ENCODE results near the gene IL18. TPM values are rescaled to one million over a fixed set of nuclear protein-coding genes. Genes with fewer than 3 reads are reported as not detected.

IL18 gene
- total and polyA plus RNA-seq, 12 donors, result 0.72 to 49.4 (median 11.9) TPM

- Histone ChIP-seq H3K4me3 (no peak overlapping the region), H3K9me3 (replicated peaks in 1 of 3) (no peaks in the 10 kb centered on the region), H3K27ac (no peak overlapping the region), H3K27me3 (no peaks in the 10 kb centered on the region), H3K4me1 (replicated peaks in 1 of 2) (peaks cover 0 to 18% of the 10 kb centered on the region in 2 donors), H3K36me3 (replicated peaks in 1 of 2) (no peaks in the 10 kb centered on the region)
- 58 to 71% (median 68%) methylated on average over 2 of the region's 2 CpGs for WGBS, 4 donors
- intact Hi-C loops (cut with DNase I), result no loop called here
- TF ChIP-seq POLR2A (IDR thresholded peaks at IDR 0.05), result no peak
- TF ChIP-seq, protein P1, sequence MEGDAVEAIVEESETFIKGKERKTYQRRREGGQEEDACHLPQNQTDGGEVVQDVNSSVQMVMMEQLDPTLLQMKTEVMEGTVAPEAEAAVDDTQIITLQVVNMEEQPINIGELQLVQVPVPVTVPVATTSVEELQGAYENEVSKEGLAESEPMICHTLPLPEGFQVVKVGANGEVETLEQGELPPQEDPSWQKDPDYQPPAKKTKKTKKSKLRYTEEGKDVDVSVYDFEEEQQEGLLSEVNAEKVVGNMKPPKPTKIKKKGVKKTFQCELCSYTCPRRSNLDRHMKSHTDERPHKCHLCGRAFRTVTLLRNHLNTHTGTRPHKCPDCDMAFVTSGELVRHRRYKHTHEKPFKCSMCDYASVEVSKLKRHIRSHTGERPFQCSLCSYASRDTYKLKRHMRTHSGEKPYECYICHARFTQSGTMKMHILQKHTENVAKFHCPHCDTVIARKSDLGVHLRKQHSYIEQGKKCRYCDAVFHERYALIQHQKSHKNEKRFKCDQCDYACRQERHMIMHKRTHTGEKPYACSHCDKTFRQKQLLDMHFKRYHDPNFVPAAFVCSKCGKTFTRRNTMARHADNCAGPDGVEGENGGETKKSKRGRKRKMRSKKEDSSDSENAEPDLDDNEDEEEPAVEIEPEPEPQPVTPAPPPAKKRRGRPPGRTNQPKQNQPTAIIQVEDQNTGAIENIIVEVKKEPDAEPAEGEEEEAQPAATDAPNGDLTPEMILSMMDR (IDR thresholded peaks at IDR 0.05), result no peak
- DNase-seq, result no peak
These were observed 8.6 kb upstream of the IL18 start for GRCh38 chr11:112172362-112172994.

- TF ChIP-seq, protein P1 (IDR thresholded peaks at IDR 0.05), result no peak
- TF ChIP-seq POLR2A (IDR thresholded peaks at IDR 0.05), result no peak
- Histone ChIP-seq H3K27me3 (no peaks in the 10 kb centered on the region), H3K36me3 (replicated peaks in 1 of 2) (no peaks in the 10 kb centered on the region), H3K27ac (no peak within 1 kb of the TSS), H3K4me1 (replicated peaks in 1 of 2) (no peaks in the 10 kb centered on the region), H3K4me3 (no peak within 1 kb of the TSS), H3K9me3 (replicated peaks in 1 of 3) (no peaks in the 10 kb centered on the region)
- WGBS, 4 donors, result 74 to 84% (median 83%) methylated on average over 25 of the region's 25 CpGs
- DNase-seq, result no peak
- intact Hi-C loops (cut with DNase I), result loop anchor here in 1 of 2 donors (5.0 kb wide), 1 partner anchor 50 kb away; no protein-coding TSS in a partner anchor
These were observed 3.3 kb upstream of the IL18 start, which contains the start of gene TEX12 for GRCh38 chr11:112167145-112167544. TSS of gene TEX12 (plus strand) at chr11:112167372. CDS start at chr11:112169269, 1,897 bp downstream.

GRCh38 chr11:112166562-112166961 lies 2.7 kb upstream of the IL18 start:
- Histone ChIP-seq H3K4me3 (no peak overlapping the region), H3K9me3 (replicated peaks in 1 of 3) (no peaks in the 10 kb centered on the region), H3K27ac (no peak overlapping the region), H3K36me3 (replicated peaks in 1 of 2) (no peaks in the 10 kb centered on the region), H3K27me3 (no peaks in the 10 kb centered on the region), H3K4me1 (replicated peaks in 1 of 2) (no peaks in the 10 kb centered on the region)
- intact Hi-C loops (cut with DNase I), result loop anchor here in 1 of 2 donors (5.0 kb wide), 1 partner anchor 49 kb away; no protein-coding TSS in a partner anchor
- DNase-seq, result no peak
- TF ChIP-seq, protein P1 (IDR thresholded peaks at IDR 0.05), result no peak
- no peak for TF ChIP-seq POLR2A (IDR thresholded peaks at IDR 0.05)
- 67 to 89% (median 75%) methylated on average over 8 of the region's 8 CpGs for WGBS, 4 donors

DNA sequence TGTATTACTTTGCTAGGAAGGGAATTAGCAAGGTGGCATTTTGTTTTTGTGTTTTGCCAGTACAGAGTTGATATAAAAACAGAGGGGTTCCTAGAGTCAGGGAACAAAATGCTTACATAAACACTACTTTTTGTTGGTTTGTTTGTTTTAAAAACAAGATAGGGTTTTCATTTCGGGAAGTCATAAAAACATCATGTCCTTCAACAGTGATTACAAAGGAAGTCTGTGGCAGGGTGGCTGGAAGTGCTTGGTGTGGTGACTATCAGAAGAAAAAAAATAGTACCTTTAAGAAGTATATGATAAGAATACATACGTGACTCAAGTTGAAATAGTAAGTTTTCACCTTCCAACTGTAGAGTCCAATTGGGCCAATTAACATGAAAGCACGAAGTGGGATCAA lies 1.2 kb upstream of the IL18 start:
- intact Hi-C loops (cut with DNase I), result loop anchor here in 1 of 2 donors (5.0 kb wide), 1 partner anchor 48 kb away; no protein-coding TSS in a partner anchor

More for the DNA sequence above, 1.2 kb upstream of the IL18 start:
- Histone ChIP-seq H3K4me3 (no peak overlapping the region), H3K9me3 (replicated peaks in 1 of 3) (no peaks in the 10 kb centered on the region), H3K4me1 (replicated peaks in 1 of 2) (peaks cover 0 to 3% of the 10 kb centered on the region in 2 donors), H3K27me3 (no peaks in the 10 kb centered on the region), H3K36me3 (replicated peaks in 1 of 2) (no peaks in the 10 kb centered on the region), H3K27ac (no peak overlapping the region)
- no peak for DNase-seq
- 45 to 71% (median 53%) methylated on average over 3 of the region's 3 CpGs for WGBS, 4 donors
- no peak for TF ChIP-seq POLR2A (IDR thresholded peaks at IDR 0.05)
- TF ChIP-seq, protein P1 (IDR thresholded peaks at IDR 0.05), result no peak
